ENCODE results near the gene ARRDC4.

DNA sequence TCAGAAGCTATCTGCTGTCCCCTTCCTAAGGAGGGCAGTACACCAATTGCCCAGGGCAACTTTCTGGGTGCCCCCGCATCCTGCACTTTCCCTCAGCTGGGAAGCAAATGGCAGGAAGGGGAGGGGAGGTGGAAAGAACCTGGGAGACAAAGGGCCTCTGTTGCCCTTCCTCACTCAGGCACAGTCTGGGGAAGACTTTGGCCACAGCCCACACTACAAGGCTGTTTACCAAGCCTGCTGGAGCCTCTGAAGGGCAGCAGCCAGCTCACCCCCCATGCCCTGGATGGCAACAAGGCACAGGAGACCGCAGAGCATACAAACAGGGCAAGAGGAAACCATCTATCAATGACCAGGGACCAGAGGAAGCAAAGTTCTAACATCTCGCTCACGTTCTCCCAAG lies 42.4 kb downstream of the ARRDC4 start:
- TF ChIP-seq, protein P1, sequence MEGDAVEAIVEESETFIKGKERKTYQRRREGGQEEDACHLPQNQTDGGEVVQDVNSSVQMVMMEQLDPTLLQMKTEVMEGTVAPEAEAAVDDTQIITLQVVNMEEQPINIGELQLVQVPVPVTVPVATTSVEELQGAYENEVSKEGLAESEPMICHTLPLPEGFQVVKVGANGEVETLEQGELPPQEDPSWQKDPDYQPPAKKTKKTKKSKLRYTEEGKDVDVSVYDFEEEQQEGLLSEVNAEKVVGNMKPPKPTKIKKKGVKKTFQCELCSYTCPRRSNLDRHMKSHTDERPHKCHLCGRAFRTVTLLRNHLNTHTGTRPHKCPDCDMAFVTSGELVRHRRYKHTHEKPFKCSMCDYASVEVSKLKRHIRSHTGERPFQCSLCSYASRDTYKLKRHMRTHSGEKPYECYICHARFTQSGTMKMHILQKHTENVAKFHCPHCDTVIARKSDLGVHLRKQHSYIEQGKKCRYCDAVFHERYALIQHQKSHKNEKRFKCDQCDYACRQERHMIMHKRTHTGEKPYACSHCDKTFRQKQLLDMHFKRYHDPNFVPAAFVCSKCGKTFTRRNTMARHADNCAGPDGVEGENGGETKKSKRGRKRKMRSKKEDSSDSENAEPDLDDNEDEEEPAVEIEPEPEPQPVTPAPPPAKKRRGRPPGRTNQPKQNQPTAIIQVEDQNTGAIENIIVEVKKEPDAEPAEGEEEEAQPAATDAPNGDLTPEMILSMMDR (IDR thresholded peaks at IDR 0.05) = no peak
- TF ChIP-seq POLR2A (IDR thresholded peaks at IDR 0.05) (no peak), POLR2AphosphoS5 (IDR thresholded peaks at IDR 0.05) (no peak)
